NCI-H1092 (cell line): ENCODE results near the gene TEX261.

Experiments
- DNase-seq: peaks from one replicate; lab custom pipeline; 2025; lab: John Stamatoyannopoulos, UW

Gene TEX261

GRCh38 chr2:70959271-70959761, 35.4 kb downstream of the TEX261 start:
- DNase-seq = no peak

- DNase-seq = no peak
Observed at GRCh38 chr2:70958759-70959158, 35.9 kb downstream of the TEX261 start.

DNA sequence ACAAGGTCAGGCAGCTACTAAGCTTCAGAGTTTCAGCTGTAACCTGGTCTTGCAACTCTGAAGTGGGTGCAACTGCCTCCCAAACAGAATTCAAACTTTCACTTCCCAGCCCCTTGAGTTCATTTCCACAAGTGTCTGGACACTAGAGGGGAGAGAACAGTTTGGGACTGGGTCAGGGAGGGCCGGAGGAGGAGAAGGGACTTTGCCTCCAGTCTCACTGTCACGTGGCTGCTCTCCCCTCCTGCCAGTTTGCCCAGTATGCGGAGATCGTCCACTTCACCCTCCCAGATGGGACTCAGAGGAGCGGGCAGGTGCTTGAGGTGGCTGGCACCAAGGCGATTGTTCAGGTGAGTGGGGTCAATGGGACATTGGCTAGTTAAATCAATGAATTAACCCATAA, 36.9 kb downstream of the TEX261 start:
- DNase-seq = no peak

DNA sequence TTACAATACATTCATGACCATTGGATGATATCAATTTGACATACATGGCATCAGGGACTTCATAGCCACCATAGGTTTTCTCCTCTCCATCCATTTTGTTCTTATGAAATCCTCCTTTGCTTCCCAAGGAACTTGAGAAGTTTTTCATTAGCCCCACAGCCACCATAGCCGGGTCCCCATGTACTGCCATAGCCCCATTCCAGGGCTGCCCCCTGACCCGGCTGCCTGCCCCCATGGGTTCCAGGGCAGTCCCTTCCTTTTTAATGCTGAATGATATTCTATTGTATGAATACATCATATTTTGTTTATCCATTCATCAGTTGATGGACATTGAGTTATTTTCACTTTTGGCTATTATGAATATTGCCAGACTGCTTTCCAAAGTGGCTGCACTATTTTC, 38.5 kb downstream of the TEX261 start:
- DNase-seq = no peak

- DNase-seq = no peak
Observed at GRCh38 chr2:70954886-70955285, 39.8 kb downstream of the TEX261 start.

DNA sequence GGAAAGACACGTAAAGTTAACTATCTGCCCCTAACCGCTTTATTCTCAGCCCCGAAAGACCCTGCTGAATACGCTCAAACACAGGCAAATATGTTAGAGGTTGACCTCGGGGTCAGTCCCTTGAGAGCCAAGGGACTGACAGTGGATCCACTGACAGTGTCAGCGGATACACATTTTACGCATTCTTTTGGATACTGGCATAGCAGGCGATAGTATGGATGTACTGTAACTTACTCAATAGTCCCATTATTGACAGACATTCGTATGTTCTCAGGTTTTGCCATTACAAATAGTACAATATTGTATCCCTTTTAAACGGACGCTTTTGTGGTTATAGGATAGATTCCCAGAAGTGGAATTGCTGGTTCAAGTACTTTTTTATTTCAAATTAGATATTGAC, 45.6 kb downstream of the TEX261 start:
- DNase-seq = no peak

DNA sequence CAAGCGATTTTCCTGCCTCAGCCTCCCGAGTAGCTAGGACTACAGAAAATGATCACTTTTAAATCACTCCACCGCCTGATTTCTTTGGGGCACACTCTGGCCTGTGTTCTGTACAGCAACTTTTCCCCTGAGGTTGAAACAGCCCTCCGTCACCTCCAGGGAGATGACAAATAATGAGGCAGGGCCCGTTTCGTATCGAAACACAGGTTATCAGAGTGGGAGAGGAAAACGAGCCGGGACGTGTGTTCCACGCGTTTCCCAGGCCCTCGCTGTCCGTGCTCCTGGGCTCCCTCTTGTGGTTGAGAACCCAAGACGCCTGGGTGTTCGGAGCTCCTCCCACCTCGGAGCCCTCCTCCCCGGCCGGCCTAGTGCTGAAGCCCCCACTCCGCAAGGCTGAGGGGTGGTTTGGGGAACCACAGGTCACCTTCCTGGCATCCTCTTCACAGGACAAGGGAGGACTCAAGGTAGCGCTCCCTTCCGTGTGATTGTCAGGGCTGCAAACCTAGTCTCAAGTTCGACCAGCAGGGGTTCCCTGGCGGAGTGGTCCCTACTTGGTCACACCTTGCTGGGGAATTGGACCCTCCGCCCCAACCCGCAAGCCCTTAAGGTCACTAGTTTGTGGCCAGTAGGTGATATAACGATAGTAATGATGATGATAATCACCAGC, 46.2 kb downstream of the TEX261 start:
- peak; percentile 44 for DNase-seq

DNA sequence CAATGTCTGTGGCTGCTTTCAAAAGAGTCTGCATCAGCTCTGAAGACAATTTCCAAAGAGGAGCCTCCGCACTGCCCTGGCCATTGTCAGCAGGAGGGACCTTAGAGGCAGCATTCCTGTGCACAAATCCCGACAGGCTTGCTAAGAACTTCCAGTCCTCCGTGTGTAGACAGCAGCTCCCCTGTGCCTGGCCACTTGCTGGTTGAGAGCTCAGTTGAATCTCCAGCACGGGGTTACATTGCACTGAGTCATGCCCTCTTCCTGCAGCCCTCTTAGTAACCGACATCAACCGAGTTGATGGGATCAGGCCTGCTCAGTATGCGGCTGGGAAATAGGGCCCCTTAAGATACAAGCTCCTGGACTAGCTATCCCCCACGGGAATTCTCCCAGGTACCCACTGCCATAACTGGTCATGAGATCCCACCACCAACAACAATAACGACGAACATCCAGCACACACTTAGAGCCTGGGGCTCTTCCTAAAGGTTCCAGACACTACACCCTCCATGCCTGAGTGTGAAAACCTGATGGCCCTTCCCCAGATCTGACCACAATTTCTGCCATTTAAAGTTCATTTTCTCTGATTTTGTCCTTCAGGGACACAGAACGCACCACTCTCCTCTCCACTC, 47.0 kb downstream of the TEX261 start:
- no peak for DNase-seq

- DNase-seq = peak; percentile 34
Observed at GRCh38 chr2:70946832-70947442, 47.7 kb downstream of the TEX261 start.

DNA sequence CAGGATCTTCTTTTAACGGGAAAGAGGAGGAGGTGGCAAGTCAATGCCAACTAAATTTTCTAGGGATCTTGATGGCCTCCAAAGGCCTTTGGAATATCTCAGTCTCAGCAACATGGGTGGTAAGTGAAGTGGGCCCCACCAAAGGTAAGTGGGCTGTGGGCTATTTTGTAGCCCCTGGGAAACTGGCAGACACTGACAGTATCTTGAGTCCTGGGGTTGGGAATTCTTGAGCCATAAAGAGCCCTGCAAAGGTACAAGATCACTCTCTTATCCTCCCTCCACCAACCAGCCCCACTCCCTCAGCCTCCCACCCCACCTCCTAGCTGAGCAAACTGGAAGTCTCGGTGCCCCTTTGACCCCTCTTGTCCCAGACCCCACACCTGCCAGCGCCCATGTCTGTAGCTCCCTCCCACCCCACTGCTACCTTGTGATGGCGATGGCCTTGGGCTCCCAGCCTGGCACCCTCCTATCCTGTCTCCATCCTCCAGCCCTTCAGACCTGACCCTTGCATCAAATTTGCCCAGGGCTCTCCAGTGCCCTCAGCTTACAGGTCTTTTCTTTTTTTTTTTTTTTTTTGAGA, 50.5 kb downstream of the TEX261 start:
- DNase-seq = no peak

GRCh38 chr2:70943205-70943871, 51.3 kb downstream of the TEX261 start:
- no peak for DNase-seq

- no peak for DNase-seq
Observed at GRCh38 chr2:70942396-70943204, 52.1 kb downstream of the TEX261 start.

GRCh38 chr2:70941701-70942100, 53.0 kb downstream of the TEX261 start:
- no peak for DNase-seq

DNA sequence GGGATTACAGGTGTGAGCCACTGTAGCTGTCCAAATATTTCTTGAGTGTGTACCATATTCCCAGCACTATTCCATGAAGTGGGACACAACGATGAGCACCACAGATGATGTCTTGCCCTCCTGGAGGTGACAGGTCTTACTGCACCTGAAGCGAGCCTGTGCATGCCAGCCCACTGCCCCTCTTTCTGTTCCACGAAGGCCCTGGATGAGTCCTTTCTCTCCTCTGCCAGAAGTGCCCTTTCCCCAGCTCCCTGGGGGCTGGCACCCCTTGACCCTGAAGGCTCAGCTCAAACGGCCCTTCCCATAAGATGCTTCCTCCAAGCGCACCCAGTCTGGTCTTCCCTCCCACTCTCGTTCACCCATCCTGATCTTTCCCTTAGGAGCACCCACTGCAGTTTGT, 53.5 kb downstream of the TEX261 start:
- no peak for DNase-seq

DNA sequence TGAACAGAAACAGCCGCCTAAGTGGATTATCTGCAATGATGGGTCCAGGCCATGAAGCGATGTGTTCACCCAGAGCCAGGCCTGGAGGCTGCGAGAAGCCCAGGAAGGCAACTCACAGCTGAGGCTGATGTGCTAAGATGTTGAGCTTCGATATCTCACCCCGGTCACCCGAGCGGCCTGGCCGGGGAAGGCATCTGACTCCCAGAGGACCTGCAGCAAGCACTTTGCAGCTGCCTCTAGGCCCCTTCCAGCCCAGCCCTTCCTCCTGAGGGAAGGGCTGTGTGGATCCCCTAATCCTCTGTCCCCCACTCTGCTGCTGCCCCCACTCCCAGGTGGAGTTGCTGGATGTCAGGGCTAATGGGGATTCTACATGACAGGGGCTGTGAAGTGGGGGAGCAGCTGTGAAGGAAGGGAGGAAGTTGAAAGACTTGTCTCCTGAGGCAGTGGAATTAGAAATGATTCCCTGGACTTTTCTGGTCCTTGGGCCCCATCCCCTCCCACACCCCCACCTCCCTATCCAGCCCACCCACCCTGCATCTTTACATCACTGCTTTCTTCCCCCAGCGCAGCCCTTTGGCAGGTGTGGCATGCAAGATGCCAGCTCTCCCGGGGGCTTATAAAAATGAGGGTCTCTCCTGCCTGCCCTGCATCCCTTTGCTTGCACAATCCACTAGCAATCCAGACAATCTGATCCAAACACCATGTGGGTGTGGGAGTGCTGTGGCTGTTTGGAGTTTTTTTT, 54.7 kb downstream of the TEX261 start:
- DNase-seq = no peak

DNA sequence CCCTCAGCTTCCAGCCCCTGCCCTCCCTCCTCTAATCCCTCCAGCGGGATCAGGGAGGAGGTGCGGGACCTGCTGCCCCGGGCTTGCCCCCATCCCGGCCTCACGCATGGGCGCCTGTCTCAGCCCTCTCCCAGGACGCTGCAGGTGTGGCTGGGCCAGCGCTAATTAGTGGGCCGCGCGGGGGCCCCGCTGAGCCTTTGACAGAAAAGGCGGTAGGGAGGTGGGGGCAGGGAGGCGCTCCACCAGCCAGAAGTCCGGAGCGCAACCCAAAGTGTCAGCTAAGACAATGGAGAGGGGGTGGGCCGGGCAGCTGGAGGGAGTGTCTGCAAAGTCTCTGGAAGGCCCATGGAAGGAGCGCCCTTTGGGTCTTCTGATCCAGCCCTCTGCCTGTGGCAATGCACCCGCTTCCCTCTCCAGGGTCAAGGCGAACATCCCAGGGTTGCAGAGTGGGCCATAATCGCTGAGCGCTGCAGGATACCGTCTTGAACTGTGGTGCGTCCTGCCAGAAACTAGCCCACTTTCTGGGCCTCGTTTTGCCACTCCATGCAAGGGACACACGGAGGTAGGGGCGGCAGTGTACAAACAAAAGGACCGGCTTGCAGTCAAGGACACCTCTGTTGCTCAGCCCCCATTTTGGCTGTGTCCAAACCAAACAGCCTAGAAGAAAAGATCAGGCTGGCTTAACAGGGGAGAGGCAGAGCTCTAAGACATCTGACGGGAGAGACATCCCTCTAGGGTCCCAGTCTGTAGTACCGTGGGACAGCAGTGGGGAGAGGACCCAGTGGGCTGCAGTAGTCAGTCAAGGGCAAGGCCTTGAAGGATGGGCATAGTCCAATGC, 55.5 kb downstream of the TEX261 start:
- no peak for DNase-seq

DNA sequence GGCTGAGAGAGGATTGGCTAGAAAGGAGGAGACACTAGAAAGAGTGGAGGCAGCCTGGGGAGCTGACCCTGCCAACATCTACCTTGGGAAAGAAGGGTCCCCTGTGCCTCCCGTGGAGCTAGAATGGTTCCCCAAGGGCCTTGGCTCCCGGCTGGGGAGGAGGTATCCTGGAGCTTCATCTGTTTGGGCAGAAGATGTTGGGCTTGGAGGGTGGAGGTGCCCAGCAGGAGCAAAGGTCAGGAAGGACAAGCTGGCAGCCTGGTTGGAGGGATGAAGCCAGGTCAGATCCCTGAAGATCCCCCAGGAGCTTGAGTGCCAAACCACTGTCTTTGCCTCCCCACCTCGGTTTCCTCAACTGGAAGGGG, 56.1 kb downstream of the TEX261 start:
- DNase-seq = no peak

DNA sequence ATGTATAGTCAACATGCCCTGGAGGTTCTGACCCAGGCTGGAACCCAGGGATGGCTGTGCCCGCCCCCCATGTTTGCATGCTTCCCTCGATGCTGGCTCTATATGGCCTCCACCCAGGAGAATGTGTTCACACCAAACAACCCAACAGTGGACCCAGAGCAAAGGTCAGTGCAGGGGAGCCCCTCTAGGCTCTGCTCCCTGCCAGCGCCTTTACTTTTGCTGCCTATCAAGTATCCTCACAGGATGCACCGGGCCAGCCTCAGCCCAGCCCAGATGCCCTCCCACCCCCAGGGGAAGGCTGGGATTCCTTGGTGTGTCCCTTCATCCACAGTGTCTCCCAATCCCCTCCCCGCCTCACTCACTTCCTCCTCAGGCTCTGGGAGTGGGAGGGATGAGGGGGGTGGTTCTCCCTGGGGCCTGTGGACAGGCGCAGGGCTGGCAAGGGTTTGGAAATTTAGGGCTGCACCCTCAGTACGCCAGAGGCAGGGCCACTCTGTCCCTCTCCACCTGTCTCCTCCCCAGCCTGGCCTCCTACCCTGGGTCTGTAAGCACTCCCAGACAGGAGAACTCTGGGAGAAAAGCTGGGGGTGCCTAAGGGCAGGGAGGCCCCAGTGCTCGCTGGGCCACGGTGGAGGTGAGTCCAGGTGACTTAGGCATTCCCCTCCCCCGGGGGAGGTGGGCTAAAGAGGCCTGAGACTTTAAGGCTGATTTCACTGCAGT, 56.6 kb downstream of the TEX261 start:
- DNase-seq = no peak
